PC-3 (cell line): Measurements from ENCODE around the gene HS3ST5. TPM values are rescaled to one million over a fixed set of nuclear protein-coding genes. Genes with fewer than 3 reads are reported as not detected.

Source experiments
- ATAC-seq: fragments of 200-7000 bp; cut with Tn5 transposase; 2 replicates; pipeline ENCODE4 v1.9.1; 2020; ENCODE audit warnings: mild to moderate bottlenecking, moderate library complexity
- BruUV-seq: library from RNA; stranded (reverse); fragments of 400-500 nt; replicated peaks from 2 replicates; lab custom pipeline; 2021; lab: Mats Ljungman, UMichigan
- CTCF ChIA-PET: fragments of 300-600 bp; sonication (Branson Sonifier 250); formaldehyde crosslinking; loops from one replicate; lab custom pipeline; 2022; ENCODE audit warnings: antibody characterized with exemption; lab: Charles Lee
- POLR2A ChIA-PET: fragments of 300-600 bp; sonication (Branson Sonifier 250); formaldehyde crosslinking; loops from one replicate; lab custom pipeline; 2022; ENCODE audit warnings: antibody characterized with exemption; ENCODE audit not compliant: unreplicated experiment; lab: Charles Lee
- DNase-seq: peaks from one replicate; pipeline ENCODE4 v3.0.0-alpha.2; 2015
- H2AFZ ChIP-seq: fragments of 300-600 bp; sonication (generic); 2 replicates; pipeline ENCODE4 v1.6.0; 2016; ENCODE audit warnings: antibody characterized with exemption, low read length
- H3F3A ChIP-seq: fragments of 300-600 bp; sonication (generic); one replicate; pipeline ENCODE4 v1.6.0; 2017; ENCODE audit warnings: antibody characterized with exemption, low read length, control low read depth, mild to moderate bottlenecking; ENCODE audit not compliant: unreplicated experiment
- H3K27ac ChIP-seq: fragments of 300-600 bp; sonication (generic); 2 replicates; pipeline ENCODE4 v1.5.1; 2016; ENCODE audit warnings: mild to moderate bottlenecking, low read length
- H3K27me3 ChIP-seq: fragments of 300-600 bp; sonication (generic); 2 replicates; pipeline ENCODE4 v1.6.1; 2016; ENCODE audit warnings: low read length, mixed read lengths
- H3K36me3 ChIP-seq: fragments of 300-600 bp; sonication (generic); 2 replicates; pipeline ENCODE4 v1.6.1; 2016; ENCODE audit warnings: low read depth, mixed run types, low read length, mixed read lengths
- H3K4me1 ChIP-seq: fragments of 300-600 bp; sonication (generic); 2 replicates; pipeline ENCODE4 v1.5.1; 2016; ENCODE audit warnings: low read length; ENCODE audit not compliant: insufficient read depth
- H3K4me2 ChIP-seq: fragments of 300-600 bp; sonication (generic); 2 replicates; pipeline ENCODE4 v1.6.0; 2016; ENCODE audit warnings: low read length
- H3K4me3 ChIP-seq: fragments of 300-600 bp; sonication (generic); 2 replicates; pipeline ENCODE4 v1.5.1; 2016; ENCODE audit warnings: mild to moderate bottlenecking, low read length, mixed read lengths
- H3K79me2 ChIP-seq: fragments of 300-600 bp; sonication (generic); 2 replicates; pipeline ENCODE4 v1.6.1; 2017; ENCODE audit warnings: low read length, mixed read lengths
- H3K9ac ChIP-seq: fragments of 300-600 bp; sonication (generic); 2 replicates; pipeline ENCODE4 v1.6.0; 2016; ENCODE audit warnings: mild to moderate bottlenecking, low read length
- H3K9me2 ChIP-seq: fragments of 300-600 bp; sonication (generic); replicated peaks from 2 replicates; pipeline ENCODE4 v1.6.1; 2016; ENCODE audit warnings: mixed run types, low read length, mixed read lengths
- H3K9me3 ChIP-seq: fragments of 300-600 bp; sonication (generic); 2 replicates; pipeline ENCODE4 v1.6.1; 2016; ENCODE audit warnings: low read length, mixed read lengths
- H4K20me1 ChIP-seq: fragments of 300-600 bp; sonication (generic); 2 replicates; pipeline ENCODE4 v1.6.1; 2016; ENCODE audit warnings: low read length, mixed read lengths
- CTCF ChIP-seq: fragments of 300-600 bp; sonication (generic); conservative IDR thresholded peaks from 2 replicates; pipeline ENCODE4 v1.5.1; 2017; ENCODE audit warnings: antibody characterized with exemption, low read depth, mild to moderate bottlenecking, low read length
- EZH2 ChIP-seq: fragments of 300-600 bp; sonication (generic); IDR thresholded peaks from one replicate; pipeline ENCODE4 v1.6.1; 2017; ENCODE audit warnings: antibody characterized with exemption, mild to moderate bottlenecking, low read length; ENCODE audit not compliant: unreplicated experiment
- EZH2phosphoT487 ChIP-seq: fragments of 300-600 bp; sonication (generic); IDR thresholded peaks from 2 replicates; pipeline ENCODE4 v1.6.1; 2018; ENCODE audit warnings: mild to moderate bottlenecking, antibody characterized with exemption, low read length, borderline replicate concordance
- intact Hi-C: fragments of 100-400 bp; cut with micrococcal nuclease; formaldehyde crosslinking; loops from 2 replicates; pipeline ENCODE4 v1.9.0; 2023
- total RNA-seq: library from RNA; depleted of rRNA; stranded (reverse); fragments of >200 nt; gene quantifications from 2 replicates; pipeline ENCODE4 v1.2.3, GENCODE V29; 2014

Gene HS3ST5
- total RNA-seq, 1 experiment from 2014 or later, result 1.2 TPM

- CTCF ChIA-PET, result no interaction called here
- intact Hi-C loops, result no loop called here
- BruUV-seq, result no TSS peak
Measured at GRCh38 chr6:114247101-114247500, 95.7 kb downstream of the HS3ST5 start.

GRCh38 chr6:114240796-114241195, 102.0 kb downstream of the HS3ST5 start:
- H3K9me2 ChIP-seq, result no peaks in the 10 kb centered on the region
- H3K4me1 ChIP-seq, result peaks cover 4% of the 10 kb centered on the region; the same call in 1 of the 2 replicates
- intact Hi-C loops, result no loop called here
- TF ChIP-seq EZH2, result no peak
- no peak for TF ChIP-seq CTCF
- no peak for TF ChIP-seq EZH2phosphoT487
- ChIA-PET CTCF (interaction anchor here (0.6 kb wide), 1 partner anchor 134 kb away, joined by 6 read pairs; no protein-coding TSS in a partner anchor), POLR2A (interaction anchor here (0.6 kb wide), 1 partner anchor 269 kb away, joined by 3 read pairs; no protein-coding TSS in a partner anchor)
- no peaks in the 10 kb centered on the region for H3K79me2 ChIP-seq
- H3K9me3 ChIP-seq, result no peaks in the 10 kb centered on the region
- no peaks in the 10 kb centered on the region for H4K20me1 ChIP-seq
- DNase-seq (peak; percentile 47), ATAC-seq (no peak; the same call in 1 of the 2 replicates)
- H3K36me3 ChIP-seq, result no peaks in the 10 kb centered on the region
- BruUV-seq, result no TSS peak
- H3K4me3 ChIP-seq, result no peak overlapping the region
- no peak overlapping the region for H3K9ac ChIP-seq
- H3K27me3 ChIP-seq, result no peaks in the 10 kb centered on the region
- no peak overlapping the region for H2AFZ ChIP-seq
- no peak overlapping the region for H3K27ac ChIP-seq
- H3F3A ChIP-seq, result no peaks in the 10 kb centered on the region
- H3K4me2 ChIP-seq, result no peak overlapping the region

More at GRCh38 chr6:114247101-114247500, 95.7 kb downstream of the HS3ST5 start:
- H3K4me3 ChIP-seq, result no peak overlapping the region
- H3K36me3 ChIP-seq, result no peaks in the 10 kb centered on the region
- no peaks in the 10 kb centered on the region for H3F3A ChIP-seq
- no peak overlapping the region for H3K27ac ChIP-seq
- H3K79me2 ChIP-seq, result no peaks in the 10 kb centered on the region
- no peak overlapping the region for H2AFZ ChIP-seq
- H4K20me1 ChIP-seq, result no peaks in the 10 kb centered on the region
- TF ChIP-seq EZH2, result no peak
- H3K4me1 ChIP-seq, result no peaks in the 10 kb centered on the region
- H3K9me2 ChIP-seq, result no peaks in the 10 kb centered on the region
- no peak overlapping the region for H3K4me2 ChIP-seq
- no peaks in the 10 kb centered on the region for H3K27me3 ChIP-seq
- DNase-seq, result no peak
- POLR2A ChIA-PET, result no interaction called here
- no peaks in the 10 kb centered on the region for H3K9me3 ChIP-seq
- no peak for ATAC-seq
- H3K9ac ChIP-seq, result no peak overlapping the region

- Histone ChIP-seq H3K27ac (no peak overlapping the region), H3K4me1 (no peaks in the 10 kb centered on the region), H3K9me3 (no peaks in the 10 kb centered on the region), H3K79me2 (no peaks in the 10 kb centered on the region), H3K9ac (no peak overlapping the region), H4K20me1 (no peaks in the 10 kb centered on the region), H3K4me3 (no peak overlapping the region), H3K4me2 (no peak overlapping the region), H3K36me3 (no peaks in the 10 kb centered on the region), H3K9me2 (no peaks in the 10 kb centered on the region), H2AFZ (no peak overlapping the region), H3F3A (no peaks in the 10 kb centered on the region), H3K27me3 (no peaks in the 10 kb centered on the region)
- CTCF ChIA-PET, result no interaction called here
- BruUV-seq, result no TSS peak
- POLR2A ChIA-PET, result no interaction called here
- no peak for DNase-seq
- TF ChIP-seq CTCF (no peak), EZH2 (no peak), EZH2phosphoT487 (no peak)
- intact Hi-C loops, result no loop called here
- ATAC-seq, result no peak
Measured at GRCh38 chr6:114228675-114229074, 114.1 kb downstream of the HS3ST5 start.
